Stimulated activated CD4-positive, alpha-beta T cell treated with anti-CD3 and anti-CD28 coated beads, Interleukin-1b, Interleukin-23, amount 100 ng/mL, for 4 hours (primary cell): ENCODE results near the gene SRCAP.

Experiments used
- DNase-seq, 2 donors: peaks; one replicate each; pipeline ENCODE4 v3.0.0-alpha.2; 2020; ENCODE audit warnings: low read depth in 2 of 2

SRCAP gene

GRCh38 chr16:30736995-30737793, 38.2 kb downstream of the SRCAP start:
- no peak for DNase-seq

- DNase-seq, result no peak
These were observed 39.0 kb downstream of the SRCAP start for GRCh38 chr16:30737794-30738648.

GRCh38 chr16:30738984-30739951, 40.3 kb downstream of the SRCAP start:
- no peak for DNase-seq

GRCh38 chr16:30740364-30741251, 41.6 kb downstream of the SRCAP start:
- no peak for DNase-seq

GRCh38 chr16:30741461-30741914, 42.5 kb downstream of the SRCAP start:
- no peak for DNase-seq

- DNase-seq, result no peak
These were observed 44.7 kb downstream of the SRCAP start for GRCh38 chr16:30743716-30744115.

GRCh38 chr16:30744183-30744582, 45.2 kb downstream of the SRCAP start:
- DNase-seq, result no peak

GRCh38 chr16:30745082-30745481, 46.1 kb downstream of the SRCAP start:
- DNase-seq, result no peak

GRCh38 chr16:30746638-30747175, 47.7 kb downstream of the SRCAP start:
- no peak for DNase-seq

GRCh38 chr16:30747331-30747730, 48.4 kb downstream of the SRCAP start:
- no peak for DNase-seq

- DNase-seq, result peak; percentile 73 to 94
These were observed 49.0 kb downstream of the SRCAP start, which contains the start of gene PHKG2 for GRCh38 chr16:30747799-30748633. TSS of gene PHKG2 (plus strand) at chr16:30748425. CDS start at chr16:30748821, 396 bp downstream.

- DNase-seq, result no peak
These were observed 49.9 kb downstream of the SRCAP start for GRCh38 chr16:30748634-30749445.

GRCh38 chr16:30750201-30750600, 51.2 kb downstream of the SRCAP start:
- DNase-seq, result no peak

GRCh38 chr16:30750876-30751465, 52.0 kb downstream of the SRCAP start:
- DNase-seq, result no peak

GRCh38 chr16:30753596-30753995, 54.6 kb downstream of the SRCAP start:
- DNase-seq, result no peak

GRCh38 chr16:30755955-30756780, 57.2 kb downstream of the SRCAP start:
- DNase-seq, result no peak

GRCh38 chr16:30756781-30757100, 57.8 kb downstream of the SRCAP start:
- no peak for DNase-seq
